Body of pancreas (tissue), 4 donors: ENCODE data around the gene NECTIN2. TPM values are rescaled to one million over a fixed set of nuclear protein-coding genes. Genes with fewer than 3 reads are reported as not detected.
A peak's percentile ranks its signal among the peaks of the same experiment; 100 is the strongest.
"Not testable (repeated sequence)": the region's sequence is repeated elsewhere in the genome, so short reads cannot be mapped to it uniquely, and the experiment has no call there.

Experiments used
- ATAC-seq: fragments of 150-250 bp; one replicate; pipeline ENCODE4 v1.9.1; 2016
- DNase-seq, 4 donors: peaks; one replicate each; pipeline ENCODE4 v3.0.0-alpha.2; 2019
- H3K27ac ChIP-seq, 4 donors: fragments of 200-600 bp; sonication (generic); 1 replicate in 3 of 4; 2 replicates in 1 of 4; pipeline versions ENCODE4 v1.5.1 to v1.6.1; 2016 to 2019; ENCODE audit warnings: mild to moderate bottlenecking in 1 of 4, mixed read lengths in 1 of 4, moderate library complexity in 1 of 4
- H3K27me3 ChIP-seq, 2 donors: fragments of 200-600 bp; sonication (generic); one replicate each; pipeline ENCODE4 v1.6.0; 2016; ENCODE audit warnings: mild to moderate bottlenecking in 1 of 2
- H3K36me3 ChIP-seq, 2 donors: fragments of 200-600 bp; sonication (generic); replicated peaks in 1 of 2; 2 replicates each; pipeline ENCODE4 v1.5.1; 2016; ENCODE audit warnings: low read depth in 2 of 2; ENCODE audit not compliant: insufficient read depth in 1 of 2
- H3K4me1 ChIP-seq: fragments of 200-600 bp; sonication (generic); one replicate; pipeline ENCODE4 v1.6.0; 2016
- H3K4me3 ChIP-seq, 2 donors: fragments of 200-600 bp; sonication (generic); 1 replicate in 1 of 2; 2 replicates in 1 of 2; pipeline ENCODE4 v1.5.1; 2016 to 2019
- H3K9me3 ChIP-seq, 3 donors: fragments of 200-600 bp; sonication (generic); 1 replicate in 2 of 3; 2 replicates in 1 of 3; pipeline ENCODE4 v1.5.1; 2016
- CTCF ChIP-seq, 7 experiments: fragments of 450-650 bp in 4 of 7; fragments of 200-600 bp in 3 of 7; sonication (generic) in 3 of 7; IDR thresholded peaks; one replicate each; pipeline ENCODE4 v1.5.1; 2016 to 2019; ENCODE audit warnings: antibody characterized with exemption in 7 of 7
- POLR2A ChIP-seq, 3 donors: fragments of 450-650 bp; IDR thresholded peaks; one replicate each; pipeline ENCODE4 v1.6.1; 2016; ENCODE audit warnings: antibody characterized with exemption in 3 of 3, mild to moderate bottlenecking in 2 of 3
- WGBS, 2 donors: methylation state at CpG; one replicate each; pipeline ENCODE4 v1.1.5; 2017; 5-methylcytosine and 5-hydroxymethylcytosine counted together
- intact Hi-C: fragments of 100-400 bp; cut with DNase I; formaldehyde crosslinking; loops from one replicate; pipeline ENCODE4 v1.15.1; 2023
- total RNA-seq, 2 donors: library from RNA; depleted of rRNA; stranded (reverse); fragments of >200 nt; gene quantifications; one replicate each; pipeline ENCODE4 v1.1.0, GENCODE V29; 2016

NECTIN2 gene
- total RNA-seq, 2 donors from 2014 or later, result 54.0 to 137 TPM

- Histone ChIP-seq H3K27ac (peak overlapping the region; percentile 30 to 74 (median 65)), H3K4me1 (peaks cover 44% of the 10 kb centered on the region), H3K9me3 (no peaks in the 10 kb centered on the region), H3K36me3 (no peaks in the 10 kb centered on the region), H3K4me3 (no peak overlapping the region), H3K27me3 (no peaks in the 10 kb centered on the region)
- WGBS, 2 donors, result 32 to 40% methylated on average over 8 to 10 of the region's 10 CpGs
- intact Hi-C loops, result no loop called here
- peak; percentile 72 for ATAC-seq
- no peak for TF ChIP-seq CTCF (IDR thresholded peaks at IDR 0.05)
- TF ChIP-seq POLR2A (IDR thresholded peaks at IDR 0.05), result no peak
- peak; percentile 48 to 70 (median 55) for DNase-seq
Observed at GRCh38 chr19:44856421-44857083, 10.5 kb downstream of the NECTIN2 start.

- H3K27me3 ChIP-seq, result no peaks in the 10 kb centered on the region
- no peak overlapping the region for H3K4me3 ChIP-seq
- WGBS, 2 donors, result 45 to 53% methylated on average over 4 of the region's 4 CpGs
- intact Hi-C loops, result no loop called here
- DNase-seq, result peak in 3 of 4 donors; percentile 45 to 64 (median 48)
- peaks cover 44% of the 10 kb centered on the region for H3K4me1 ChIP-seq
- no peaks in the 10 kb centered on the region for H3K36me3 ChIP-seq
- TF ChIP-seq CTCF (IDR thresholded peaks at IDR 0.05) (no peak), POLR2A (IDR thresholded peaks at IDR 0.05) (no peak)
- H3K9me3 ChIP-seq, result no peaks in the 10 kb centered on the region
- H3K27ac ChIP-seq, result peak overlapping the region in 3 of 4 donors; percentile 27 to 72 (median 58)
- ATAC-seq, result peak; percentile 77
Observed at GRCh38 chr19:44857837-44858236, 11.7 kb downstream of the NECTIN2 start.

- WGBS, 2 donors, result 68 to 77% methylated on average over 3 of the region's 3 CpGs
- ATAC-seq, intact Hi-C loops: not testable (repeated sequence)
Observed at GRCh38 chr19:44861576-44861975, 15.5 kb downstream of the NECTIN2 start.

GRCh38 chr19:44863990-44864389, 17.9 kb downstream of the NECTIN2 start:
- H3K36me3 ChIP-seq, result peaks cover 0 to 2% of the 10 kb centered on the region in 2 donors
- no peak overlapping the region for H3K27ac ChIP-seq
- H3K27me3 ChIP-seq, result no peaks in the 10 kb centered on the region
- intact Hi-C loops, result no loop called here
- ATAC-seq (no peak), DNase-seq (no peak)
- TF ChIP-seq CTCF (IDR thresholded peaks at IDR 0.05), result no peak
- no peak for TF ChIP-seq POLR2A (IDR thresholded peaks at IDR 0.05)
- no peak overlapping the region for H3K4me3 ChIP-seq
- WGBS, 2 donors, result 92 to 94% methylated on average over 2 of the region's 2 CpGs
- peaks cover 8% of the 10 kb centered on the region for H3K4me1 ChIP-seq
- no peaks in the 10 kb centered on the region for H3K9me3 ChIP-seq

More at GRCh38 chr19:44861576-44861975, 15.5 kb downstream of the NECTIN2 start:
- not testable (repeated sequence) for H3K9me3 ChIP-seq, H3K4me3 ChIP-seq, H3K36me3 ChIP-seq, H3K27me3 ChIP-seq, DNase-seq, H3K27ac ChIP-seq
- H3K4me1 ChIP-seq, result peaks cover 32% of the 10 kb centered on the region

- TF ChIP-seq POLR2A (IDR thresholded peaks at IDR 0.05) (no peak), CTCF (IDR thresholded peaks at IDR 0.05) (no peak)
- Histone ChIP-seq H3K4me1 (no peaks in the 10 kb centered on the region), H3K36me3 (peaks cover 0 to 2% of the 10 kb centered on the region in 2 donors), H3K27ac (no peak overlapping the region), H3K27me3 (no peaks in the 10 kb centered on the region), H3K9me3 (no peaks in the 10 kb centered on the region), H3K4me3 (no peak overlapping the region)
- 94% methylated on average over 10 to 24 of the region's 27 CpGs for WGBS, 2 donors
- ATAC-seq (no peak), DNase-seq (no peak)
- intact Hi-C loops, result no loop called here
Observed at GRCh38 chr19:44865196-44865767, 19.2 kb downstream of the NECTIN2 start.
